ENCODE data around the gene ADNP. TPM values are rescaled to one million over a fixed set of nuclear protein-coding genes. Genes with fewer than 3 reads are reported as not detected.

ADNP gene
- total RNA-seq, 1 experiment from 2014 or later = 27.5 TPM

DNA sequence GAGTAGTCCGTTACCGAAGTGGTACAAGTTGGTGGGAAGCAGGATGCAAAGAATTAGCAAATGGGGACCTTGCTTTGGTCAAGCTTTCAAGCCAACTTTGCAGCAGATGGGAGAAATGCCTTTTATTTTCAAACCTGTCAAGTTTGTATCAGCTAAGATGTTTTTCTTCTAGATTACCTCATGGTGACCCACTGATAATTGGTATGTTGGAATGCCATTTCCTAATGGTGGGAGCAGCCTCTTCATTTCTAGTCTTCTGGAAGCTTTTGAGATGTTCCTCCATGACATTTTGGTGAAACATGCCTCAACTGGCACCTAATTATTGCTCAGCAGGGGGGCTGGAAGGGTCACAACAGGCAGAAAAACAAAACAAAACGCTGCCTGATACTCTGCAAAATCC, 43.7 kb downstream of the ADNP start:
- Histone ChIP-seq H3K4me2 (ENCODE audit: low read length) (no peak overlapping the region), H3K9me2 (replicated peaks; ENCODE audit: low read length) (no peaks in the 10 kb centered on the region), H3F3A (ENCODE audit: low read length, unreplicated experiment) (no peaks in the 10 kb centered on the region), H3K9ac (ENCODE audit: low read length) (no peak overlapping the region), H3K27ac (ENCODE audit: low read length) (no peak overlapping the region), H3K36me3 (ENCODE audit: low read depth, low read length) (peaks cover 39% of the 10 kb centered on the region), H3K9me3 (ENCODE audit: low read length) (no peaks in the 10 kb centered on the region), H3K79me2 (ENCODE audit: low read length) (0 out of 2 replicates have a peak, but pooled peaks cover 4% of the 10 kb centered on the region), H3K4me1 (ENCODE audit: insufficient read depth, low read length) (peaks cover 7% of the 10 kb centered on the region; the same call in 1 of the 2 replicates), H4K20me1 (ENCODE audit: low read length) (peaks cover 23% of the 10 kb centered on the region; the same call in 1 of the 2 replicates), H2AFZ (ENCODE audit: low read length) (no peak overlapping the region), H3K27me3 (ENCODE audit: low read length) (no peaks in the 10 kb centered on the region), H3K4me3 (ENCODE audit: low read length) (no peak overlapping the region)
- no TSS peak for BruUV-seq (replicated peaks)
- ATAC-seq (no peak), DNase-seq (no peak)
- POLR2A ChIA-PET (ENCODE audit: unreplicated experiment) = no interaction called here
- CTCF ChIA-PET = no interaction called here
- intact Hi-C loops (cut with micrococcal nuclease) = no loop called here
- TF ChIP-seq EZH2phosphoT487 (IDR thresholded peaks at IDR 0.05; ENCODE audit: borderline replicate concordance, low read length) (no peak), EZH2 (IDR thresholded peaks at IDR 0.05; ENCODE audit: low read length, unreplicated experiment) (no peak)
- TF ChIP-seq, protein P1, sequence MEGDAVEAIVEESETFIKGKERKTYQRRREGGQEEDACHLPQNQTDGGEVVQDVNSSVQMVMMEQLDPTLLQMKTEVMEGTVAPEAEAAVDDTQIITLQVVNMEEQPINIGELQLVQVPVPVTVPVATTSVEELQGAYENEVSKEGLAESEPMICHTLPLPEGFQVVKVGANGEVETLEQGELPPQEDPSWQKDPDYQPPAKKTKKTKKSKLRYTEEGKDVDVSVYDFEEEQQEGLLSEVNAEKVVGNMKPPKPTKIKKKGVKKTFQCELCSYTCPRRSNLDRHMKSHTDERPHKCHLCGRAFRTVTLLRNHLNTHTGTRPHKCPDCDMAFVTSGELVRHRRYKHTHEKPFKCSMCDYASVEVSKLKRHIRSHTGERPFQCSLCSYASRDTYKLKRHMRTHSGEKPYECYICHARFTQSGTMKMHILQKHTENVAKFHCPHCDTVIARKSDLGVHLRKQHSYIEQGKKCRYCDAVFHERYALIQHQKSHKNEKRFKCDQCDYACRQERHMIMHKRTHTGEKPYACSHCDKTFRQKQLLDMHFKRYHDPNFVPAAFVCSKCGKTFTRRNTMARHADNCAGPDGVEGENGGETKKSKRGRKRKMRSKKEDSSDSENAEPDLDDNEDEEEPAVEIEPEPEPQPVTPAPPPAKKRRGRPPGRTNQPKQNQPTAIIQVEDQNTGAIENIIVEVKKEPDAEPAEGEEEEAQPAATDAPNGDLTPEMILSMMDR (conservative IDR thresholded peaks at IDR 0.05; ENCODE audit: low read depth, low read length) = no peak

DNA sequence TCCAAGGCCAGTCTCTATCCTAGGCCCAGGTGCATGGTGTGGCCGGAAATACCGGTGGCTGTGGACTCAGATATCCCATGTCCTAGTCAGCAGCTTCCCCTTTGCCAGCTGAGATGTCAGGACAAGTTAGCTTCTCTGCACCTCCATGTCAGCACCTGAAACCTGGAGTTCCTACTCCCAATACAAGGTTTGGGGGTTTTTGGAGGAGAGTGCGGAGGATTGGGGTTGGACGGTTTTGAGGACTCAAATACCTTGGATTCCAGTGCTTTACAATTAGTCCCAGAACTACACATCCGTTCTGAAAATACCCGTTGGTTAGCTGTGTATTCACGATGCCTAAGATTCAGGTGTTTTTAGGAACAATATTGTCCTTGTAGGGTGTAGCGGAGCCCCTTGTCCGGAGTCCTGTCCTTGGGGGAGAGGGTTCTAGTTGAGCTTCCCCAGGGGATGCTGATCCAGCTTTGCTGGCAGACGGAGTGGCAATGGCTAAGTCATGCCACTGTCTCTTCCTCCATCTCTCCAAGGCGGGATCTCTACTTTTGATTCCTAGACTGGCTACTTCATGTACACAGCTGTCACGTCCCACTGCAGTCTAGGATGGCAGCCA, 45.0 kb downstream of the ADNP start:
- intact Hi-C loops (cut with micrococcal nuclease) = no loop called here
- peaks cover 7% of the 10 kb centered on the region; the same call in 1 of the 2 replicates for H3K4me1 ChIP-seq (ENCODE audit: insufficient read depth, low read length)
- no TSS peak for BruUV-seq (replicated peaks)
- TF ChIP-seq EZH2 (IDR thresholded peaks at IDR 0.05; ENCODE audit: low read length, unreplicated experiment) (no peak), EZH2phosphoT487 (IDR thresholded peaks at IDR 0.05; ENCODE audit: borderline replicate concordance, low read length) (no peak)
- TF ChIP-seq, protein P1 (conservative IDR thresholded peaks at IDR 0.05; ENCODE audit: low read depth, low read length) = no peak
- H3K9ac ChIP-seq (ENCODE audit: low read length) = no peak overlapping the region
- H3K9me2 ChIP-seq (replicated peaks; ENCODE audit: low read length) = no peaks in the 10 kb centered on the region
- ChIA-PET CTCF (no interaction called here), POLR2A (ENCODE audit: unreplicated experiment) (no interaction called here)
- no peak overlapping the region for H3K27ac ChIP-seq (ENCODE audit: low read length)
- H3K36me3 ChIP-seq (ENCODE audit: low read depth, low read length) = peaks cover 26% of the 10 kb centered on the region
- no peak overlapping the region for H2AFZ ChIP-seq (ENCODE audit: low read length)
- H3K4me2 ChIP-seq (ENCODE audit: low read length) = no peak overlapping the region
- H3F3A ChIP-seq (ENCODE audit: low read length, unreplicated experiment) = no peaks in the 10 kb centered on the region
- H3K9me3 ChIP-seq (ENCODE audit: low read length) = no peaks in the 10 kb centered on the region
- H3K27me3 ChIP-seq (ENCODE audit: low read length) = no peaks in the 10 kb centered on the region
- no peak overlapping the region for H3K4me3 ChIP-seq (ENCODE audit: low read length)
- H3K79me2 ChIP-seq (ENCODE audit: low read length) = no peaks in the 10 kb centered on the region
- DNase-seq (no peak), ATAC-seq (no peak)
- peaks cover 19% of the 10 kb centered on the region; the same call in 1 of the 2 replicates for H4K20me1 ChIP-seq (ENCODE audit: low read length)

DNA sequence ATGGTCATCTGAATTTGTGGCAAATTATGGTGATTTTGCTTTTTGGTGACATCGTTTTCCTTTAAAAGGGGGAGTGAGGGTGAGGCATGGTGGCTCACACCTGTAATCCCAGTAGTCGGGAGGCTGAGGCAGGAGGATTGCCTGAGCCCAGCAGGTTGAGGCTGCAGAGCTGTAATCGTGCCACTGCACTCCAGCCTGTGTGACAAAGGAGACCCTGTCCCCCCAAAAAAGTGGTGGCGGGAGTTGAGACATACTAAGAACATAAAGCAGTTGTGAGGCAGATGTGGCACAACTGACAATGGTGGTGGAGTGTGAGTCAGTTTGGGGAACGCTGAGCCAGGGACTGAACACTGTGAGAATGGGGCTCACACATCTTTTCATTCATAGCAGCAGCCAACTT, 45.5 kb downstream of the ADNP start:
- H3K4me2 ChIP-seq (ENCODE audit: low read length) = no peak overlapping the region
- ChIA-PET CTCF (no interaction called here), POLR2A (ENCODE audit: unreplicated experiment) (no interaction called here)
- no peak overlapping the region for H3K4me3 ChIP-seq (ENCODE audit: low read length)
- H2AFZ ChIP-seq (ENCODE audit: low read length) = no peak overlapping the region
- DNase-seq = no peak
- H3K9me3 ChIP-seq (ENCODE audit: low read length) = no peaks in the 10 kb centered on the region
- TF ChIP-seq EZH2 (IDR thresholded peaks at IDR 0.05; ENCODE audit: low read length, unreplicated experiment) (no peak), EZH2phosphoT487 (IDR thresholded peaks at IDR 0.05; ENCODE audit: borderline replicate concordance, low read length) (no peak)
- TF ChIP-seq, protein P1 (conservative IDR thresholded peaks at IDR 0.05; ENCODE audit: low read depth, low read length) = no peak
- no peak overlapping the region for H3K27ac ChIP-seq (ENCODE audit: low read length)
- H3K9me2 ChIP-seq (replicated peaks; ENCODE audit: low read length) = no peaks in the 10 kb centered on the region
- BruUV-seq (replicated peaks) = no TSS peak
- H3K4me1 ChIP-seq (ENCODE audit: insufficient read depth, low read length) = peaks cover 7% of the 10 kb centered on the region; the same call in 1 of the 2 replicates
- ATAC-seq = no peak
- no peaks in the 10 kb centered on the region for H3K27me3 ChIP-seq (ENCODE audit: low read length)
- H3K9ac ChIP-seq (ENCODE audit: low read length) = no peak overlapping the region
- intact Hi-C loops (cut with micrococcal nuclease) = no loop called here
- H3K36me3 ChIP-seq (ENCODE audit: low read depth, low read length) = peaks cover 24% of the 10 kb centered on the region
- peaks cover 17% of the 10 kb centered on the region; the same call in 1 of the 2 replicates for H4K20me1 ChIP-seq (ENCODE audit: low read length)
- H3K79me2 ChIP-seq (ENCODE audit: low read length) = no peaks in the 10 kb centered on the region
- no peaks in the 10 kb centered on the region for H3F3A ChIP-seq (ENCODE audit: low read length, unreplicated experiment)
